Activated T-helper 1 cell treated with anti-CD3 and anti-CD28 coated beads, Interleukin-12 subunit alpha, Interleukin-12 subunit beta, Interleukin-2, Interleukin-4 antibody, amounts not matched to agents 30 ng/mL and 10 ng/mL and 1 ng/mL, durations not matched to agents 14 hours and 24 hours and 36 hours (primary cell): Measurements from ENCODE around the gene FMNL2. TPM values are rescaled to one million over a fixed set of nuclear protein-coding genes. Genes with fewer than 3 reads are reported as not detected.

ENCODE experiments used
- DNase-seq: peaks from one replicate; pipeline ENCODE4 v3.0.0; 2021; ENCODE audit warnings: low spot score
- H3K27ac Mint-ChIP-seq: one replicate; pipeline ENCODE4 v1.8.0; 2021; ENCODE audit warnings: mild to moderate bottlenecking, mixed read lengths
- H3K27me3 Mint-ChIP-seq: one replicate; pipeline ENCODE4 v1.8.0; 2022; ENCODE audit warnings: mild to moderate bottlenecking, moderate library complexity, mixed read lengths; ENCODE audit not compliant: insufficient read depth
- H3K36me3 Mint-ChIP-seq: one replicate; pipeline ENCODE4 v1.8.0; 2021; ENCODE audit warnings: low read depth, mixed read lengths
- H3K4me1 Mint-ChIP-seq: one replicate; pipeline ENCODE4 v1.8.0; 2021; ENCODE audit warnings: low read depth, mixed read lengths
- H3K4me3 Mint-ChIP-seq: one replicate; pipeline ENCODE4 v1.8.0; 2021; ENCODE audit warnings: mild to moderate bottlenecking, moderate library complexity, mixed read lengths
- H3K9me3 Mint-ChIP-seq: one replicate; pipeline ENCODE4 v1.8.0; 2021; ENCODE audit warnings: mixed read lengths
- intact Hi-C: fragments of 100-400 bp; cut with micrococcal nuclease; formaldehyde crosslinking; loops from one replicate; pipeline ENCODE4 v1.15.1; 2024
- total RNA-seq: library from RNA; stranded (reverse); gene quantifications from 2 replicates; pipeline ENCODE4 v1.2.3, GENCODE V29; 2022

FMNL2 gene
- total RNA-seq, 1 donor from 2014 or later, result 14.8 TPM

DNA sequence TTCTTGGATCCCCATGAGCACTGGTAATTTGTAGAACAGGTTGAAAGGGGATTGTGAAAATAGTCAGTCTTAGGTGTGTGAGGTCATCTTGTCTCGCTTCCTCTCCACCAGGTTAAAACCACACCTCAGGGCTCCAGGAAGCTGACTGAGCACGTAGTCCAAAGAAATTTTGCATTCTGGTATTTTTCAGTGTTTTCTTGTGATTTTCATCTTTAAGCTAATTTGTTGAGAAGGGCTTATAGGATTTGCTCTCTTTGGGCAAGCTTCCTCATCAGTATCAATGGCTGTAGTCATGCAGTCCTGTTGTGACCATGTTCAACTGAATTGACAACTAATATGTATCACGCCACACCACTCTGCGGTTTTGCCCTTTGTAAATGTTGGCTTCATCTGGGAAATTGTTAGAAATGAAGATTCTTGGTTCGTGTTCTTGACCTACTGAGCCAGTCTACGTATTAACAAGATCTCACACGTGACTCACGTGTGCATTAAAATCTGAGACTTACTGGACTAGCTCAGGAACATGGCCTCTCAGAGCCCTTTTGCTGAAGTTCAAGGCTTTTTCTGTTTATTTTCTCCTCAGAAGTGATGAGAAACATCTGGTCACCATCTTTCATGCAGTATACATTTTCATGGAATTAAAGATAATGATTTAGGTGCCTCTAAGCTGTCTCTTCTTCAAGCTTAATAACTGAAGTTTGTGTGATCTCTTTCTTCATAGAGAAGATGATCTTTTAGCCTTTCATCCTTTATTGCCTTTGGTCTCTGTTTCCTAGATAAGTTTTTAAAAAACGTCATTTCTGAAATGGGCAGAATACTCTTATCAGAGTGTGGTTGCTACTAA lies 32.8 kb downstream of the FMNL2 start:
- Mint-ChIP-seq H3K27me3 (no peaks in the 10 kb centered on the region), H3K4me3 (no peak overlapping the region), H3K36me3 (no peaks in the 10 kb centered on the region), H3K9me3 (no peaks in the 10 kb centered on the region), H3K4me1 (peaks cover 8% of the 10 kb centered on the region), H3K27ac (no peak overlapping the region)
- intact Hi-C loops, result no loop called here
- no peak for DNase-seq

DNA sequence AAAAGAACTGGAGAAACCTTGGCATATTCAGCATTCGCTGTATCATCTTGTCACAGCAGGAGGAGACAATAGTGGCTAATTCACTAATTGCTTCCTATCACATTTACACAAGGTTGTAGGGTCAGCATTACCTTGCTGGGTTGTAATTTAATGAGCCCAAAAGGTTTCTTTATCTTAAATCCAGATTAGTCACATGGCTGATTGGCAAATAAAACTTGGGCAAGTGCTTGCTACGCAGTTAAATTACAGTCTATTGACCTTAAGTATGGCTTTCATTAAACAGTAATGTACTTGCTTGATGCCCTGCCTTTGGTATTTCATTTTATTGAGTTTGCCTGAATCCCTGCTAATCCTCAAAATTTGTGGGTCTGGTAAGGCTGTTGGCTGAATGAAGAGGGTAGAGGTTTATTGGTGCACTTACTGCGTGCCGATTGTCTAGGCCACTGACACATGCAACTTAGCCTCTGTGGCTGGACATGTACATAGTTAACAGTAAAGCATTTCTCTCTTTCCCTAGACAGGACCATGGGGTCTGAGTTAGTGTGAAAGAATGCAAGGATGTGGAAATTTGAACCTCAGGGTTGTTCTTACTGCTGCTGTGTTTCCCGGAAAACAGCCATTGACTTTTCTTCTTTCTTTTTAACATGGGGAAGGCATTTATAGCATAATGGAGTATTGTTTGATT lies 34.3 kb downstream of the FMNL2 start:
- no peaks in the 10 kb centered on the region for H3K27me3 Mint-ChIP-seq
- H3K36me3 Mint-ChIP-seq, result no peaks in the 10 kb centered on the region
- no peaks in the 10 kb centered on the region for H3K9me3 Mint-ChIP-seq
- DNase-seq, result no peak
- H3K27ac Mint-ChIP-seq, result no peak overlapping the region
- intact Hi-C loops, result no loop called here
- peaks cover 8% of the 10 kb centered on the region for H3K4me1 Mint-ChIP-seq
- no peak overlapping the region for H3K4me3 Mint-ChIP-seq

DNA sequence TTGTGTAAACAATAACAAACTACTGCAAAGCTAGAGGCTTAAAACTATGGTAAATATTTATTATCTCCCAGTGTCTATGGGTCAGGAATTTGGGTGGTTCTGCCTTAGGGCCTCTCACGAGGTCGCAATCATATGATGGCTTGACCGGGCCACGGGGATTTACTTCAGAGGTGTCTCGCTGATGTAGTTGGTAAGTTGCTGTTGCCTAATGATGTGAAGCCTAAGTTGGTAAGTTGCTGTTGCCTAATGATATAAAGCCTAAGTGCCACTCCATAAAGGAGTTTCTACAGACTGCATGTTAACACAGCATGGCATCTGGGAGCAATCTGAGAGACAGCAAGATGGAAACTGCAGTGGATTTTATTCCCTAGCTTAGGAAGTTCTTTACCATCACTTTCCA lies 35.8 kb downstream of the FMNL2 start:
- Mint-ChIP-seq H3K4me3 (no peak overlapping the region), H3K27me3 (no peaks in the 10 kb centered on the region), H3K36me3 (no peaks in the 10 kb centered on the region), H3K27ac (no peak overlapping the region), H3K9me3 (no peaks in the 10 kb centered on the region), H3K4me1 (peaks cover 8% of the 10 kb centered on the region)
- DNase-seq, result no peak
- intact Hi-C loops, result no loop called here

DNA sequence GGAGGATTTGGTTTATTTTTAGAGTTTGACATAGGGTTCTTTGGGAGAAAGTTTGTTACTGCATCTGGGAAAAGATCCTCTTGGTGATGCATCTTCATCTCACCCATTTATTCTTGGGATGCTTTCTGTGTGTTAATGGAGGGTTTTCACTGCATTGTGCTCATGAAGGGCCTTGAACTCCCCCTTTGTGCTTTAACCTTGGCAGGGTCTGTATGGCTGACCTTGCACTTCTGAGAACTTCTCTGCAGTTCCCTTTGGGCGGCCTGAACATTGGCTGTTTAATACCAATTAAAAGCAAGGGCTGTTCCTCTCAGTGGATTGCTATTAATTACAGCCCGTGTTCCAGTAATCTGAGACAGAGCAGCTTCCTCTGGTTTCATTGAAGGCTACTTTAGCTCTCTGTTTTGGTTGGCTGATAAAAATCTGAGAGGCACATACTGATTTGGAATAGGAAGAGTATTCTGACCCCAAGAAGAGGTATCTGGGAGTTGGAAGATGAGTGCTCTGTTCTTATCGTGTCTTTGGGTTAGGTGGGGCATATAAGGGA lies 37.5 kb downstream of the FMNL2 start:
- Mint-ChIP-seq H3K27ac (no peak overlapping the region), H3K9me3 (no peaks in the 10 kb centered on the region), H3K4me1 (peaks cover 4% of the 10 kb centered on the region), H3K4me3 (no peak overlapping the region), H3K27me3 (peaks cover 7% of the 10 kb centered on the region), H3K36me3 (no peaks in the 10 kb centered on the region)
- intact Hi-C loops, result no loop called here
- no peak for DNase-seq

DNA sequence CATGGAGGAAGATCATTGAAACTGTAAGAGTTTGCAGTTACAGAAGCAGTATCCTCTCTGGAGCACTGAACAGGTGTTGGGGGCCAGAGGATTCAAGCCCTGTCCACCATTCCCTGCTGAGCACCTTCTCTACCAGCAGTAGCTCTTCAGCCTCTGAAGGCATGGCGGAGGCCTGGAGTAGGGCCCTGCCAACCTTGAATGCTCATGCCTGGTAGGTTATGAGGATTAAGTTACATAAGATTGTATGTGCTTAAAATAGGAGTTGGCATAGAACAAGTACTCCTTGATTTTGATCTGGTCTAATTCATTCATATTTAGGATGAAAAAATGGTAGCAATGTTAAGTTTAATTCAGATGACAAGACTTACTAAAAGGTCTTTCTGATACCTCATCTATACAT lies 40.2 kb downstream of the FMNL2 start:
- H3K27ac Mint-ChIP-seq, result no peak overlapping the region
- H3K4me3 Mint-ChIP-seq, result no peak overlapping the region
- intact Hi-C loops, result no loop called here
- H3K9me3 Mint-ChIP-seq, result no peaks in the 10 kb centered on the region
- peaks cover 7% of the 10 kb centered on the region for H3K27me3 Mint-ChIP-seq
- no peaks in the 10 kb centered on the region for H3K4me1 Mint-ChIP-seq
- no peaks in the 10 kb centered on the region for H3K36me3 Mint-ChIP-seq
- DNase-seq, result no peak

DNA sequence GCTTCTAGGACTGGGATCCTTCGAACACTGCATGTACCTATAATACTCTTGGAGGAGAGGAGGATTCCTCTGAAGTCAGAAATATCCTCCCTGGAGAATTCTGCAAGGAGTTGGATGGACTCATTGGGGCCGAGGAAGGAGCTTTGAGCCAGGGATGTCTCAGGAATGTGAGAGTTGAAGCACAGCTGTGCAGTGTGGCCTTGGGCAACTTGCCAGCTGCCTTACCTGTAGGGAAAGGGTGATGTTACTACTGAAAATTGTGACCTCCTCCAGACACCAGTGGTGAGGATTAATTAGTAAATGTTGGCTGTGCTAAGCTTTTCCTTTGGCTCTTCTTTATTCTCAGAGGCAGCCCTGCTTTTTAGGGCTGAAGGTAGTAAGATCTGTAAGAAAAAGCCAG lies 41.4 kb downstream of the FMNL2 start:
- Mint-ChIP-seq H3K27me3 (peaks cover 7% of the 10 kb centered on the region), H3K4me3 (no peak overlapping the region), H3K4me1 (no peaks in the 10 kb centered on the region), H3K27ac (no peak overlapping the region), H3K36me3 (no peaks in the 10 kb centered on the region), H3K9me3 (no peaks in the 10 kb centered on the region)
- DNase-seq, result no peak
- intact Hi-C loops, result no loop called here

DNA sequence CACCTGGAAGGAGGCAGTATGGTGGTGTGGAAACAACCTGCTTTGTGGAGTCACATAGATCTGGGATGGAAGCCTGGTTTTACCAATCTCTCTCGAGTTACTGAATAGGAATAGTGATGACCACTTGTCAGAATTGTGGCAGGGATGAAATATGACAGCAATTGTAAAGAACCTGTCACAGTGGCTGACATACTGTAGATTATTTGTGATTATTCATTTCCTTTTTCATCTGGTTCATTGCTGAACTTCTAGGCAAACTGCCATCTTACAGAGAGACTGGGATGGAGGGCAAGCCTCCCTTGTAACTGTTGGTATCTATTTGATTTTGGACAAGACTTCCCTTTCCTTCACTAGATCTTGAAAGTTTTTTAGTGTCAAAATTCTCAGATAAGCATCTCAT lies 42.0 kb downstream of the FMNL2 start:
- Mint-ChIP-seq H3K27me3 (peaks cover 7% of the 10 kb centered on the region), H3K36me3 (no peaks in the 10 kb centered on the region), H3K9me3 (no peaks in the 10 kb centered on the region), H3K4me1 (no peaks in the 10 kb centered on the region), H3K27ac (no peak overlapping the region), H3K4me3 (no peak overlapping the region)
- intact Hi-C loops, result no loop called here
- no peak for DNase-seq

DNA sequence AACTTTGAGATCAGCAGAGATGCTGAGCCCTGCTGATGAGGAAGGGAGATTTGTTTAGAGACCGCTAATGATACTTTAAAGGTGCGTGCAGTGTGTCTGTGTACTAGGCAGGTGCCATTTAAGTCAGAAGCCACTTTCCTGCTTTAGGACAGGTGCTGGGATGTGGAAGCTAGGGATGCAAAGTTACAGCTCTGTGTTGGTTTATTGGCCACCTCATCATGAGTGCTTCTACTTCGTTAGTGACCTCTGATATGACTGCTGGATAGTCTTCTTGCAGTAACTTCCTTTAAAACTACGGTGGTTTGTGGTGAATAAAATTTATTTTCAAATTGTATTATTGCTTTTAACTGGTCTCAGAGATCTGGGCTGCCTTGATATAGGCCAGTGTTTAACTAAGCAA lies 44.1 kb downstream of the FMNL2 start:
- DNase-seq, result no peak
- peaks cover 7% of the 10 kb centered on the region for H3K27me3 Mint-ChIP-seq
- H3K27ac Mint-ChIP-seq, result no peak overlapping the region
- intact Hi-C loops, result no loop called here
- H3K9me3 Mint-ChIP-seq, result no peaks in the 10 kb centered on the region
- no peaks in the 10 kb centered on the region for H3K4me1 Mint-ChIP-seq
- no peak overlapping the region for H3K4me3 Mint-ChIP-seq
- no peaks in the 10 kb centered on the region for H3K36me3 Mint-ChIP-seq

DNA sequence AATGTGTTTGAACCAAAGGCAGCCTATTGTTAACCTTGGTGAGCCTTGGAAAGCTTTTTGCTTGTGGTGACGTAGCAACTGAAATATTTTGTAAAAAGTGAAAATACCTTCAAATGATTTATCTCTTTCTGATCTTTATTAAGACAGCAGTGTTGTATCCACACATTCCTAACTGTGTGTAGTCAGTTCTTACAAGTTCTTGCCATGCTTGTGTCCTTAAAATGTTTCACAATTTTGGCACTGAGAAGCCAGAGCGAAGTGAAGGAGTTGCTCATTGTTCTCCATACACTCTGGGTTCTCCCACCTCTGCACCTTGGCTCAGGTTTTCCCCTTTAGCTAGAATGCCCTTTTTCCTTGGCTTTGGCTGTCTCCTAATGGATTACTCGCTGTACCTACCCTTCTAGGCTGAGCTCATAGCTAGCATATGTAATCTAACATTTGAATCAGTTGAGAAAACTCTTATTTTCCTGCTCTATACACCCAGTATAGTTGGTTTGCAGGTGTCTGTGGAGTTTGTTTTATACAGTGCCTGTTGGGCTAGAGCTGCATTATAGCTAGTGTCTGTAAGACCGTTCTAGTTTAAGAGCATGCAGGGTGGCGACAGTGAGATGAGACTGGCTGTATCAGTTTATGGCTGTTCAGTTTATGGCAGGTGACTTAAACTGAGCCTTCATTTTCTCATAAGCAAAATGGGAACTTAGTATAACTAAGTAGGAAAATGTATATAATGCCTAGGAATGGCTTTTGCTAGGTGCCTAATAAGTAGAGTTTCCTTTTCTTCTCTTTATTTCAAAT lies 45.5 kb downstream of the FMNL2 start:
- H3K36me3 Mint-ChIP-seq, result no peaks in the 10 kb centered on the region
- peaks cover 7% of the 10 kb centered on the region for H3K27me3 Mint-ChIP-seq
- no peak for DNase-seq
- no peaks in the 10 kb centered on the region for H3K9me3 Mint-ChIP-seq
- no peak overlapping the region for H3K4me3 Mint-ChIP-seq
- no peak overlapping the region for H3K27ac Mint-ChIP-seq
- H3K4me1 Mint-ChIP-seq, result no peaks in the 10 kb centered on the region
- intact Hi-C loops, result no loop called here

DNA sequence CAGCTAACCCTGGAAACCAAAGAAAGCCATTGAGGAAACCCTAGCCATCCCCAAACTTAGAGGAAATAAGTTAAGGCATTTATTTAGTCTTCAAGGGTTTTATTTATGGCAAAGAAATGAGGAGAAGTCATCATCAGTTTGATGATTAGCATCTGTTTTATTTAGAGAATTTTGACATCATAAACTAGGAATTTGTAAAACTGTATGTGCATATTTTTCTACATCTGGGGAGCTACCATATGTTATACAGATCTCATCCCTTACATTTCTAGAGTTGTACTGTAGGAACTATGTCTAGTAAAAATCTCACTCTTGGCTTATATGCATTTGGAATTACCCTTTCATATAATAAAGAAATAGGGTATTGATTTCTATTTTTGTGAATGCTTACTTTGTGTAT lies 48.7 kb downstream of the FMNL2 start:
- intact Hi-C loops, result no loop called here
- Mint-ChIP-seq H3K4me3 (no peak overlapping the region), H3K27me3 (no peaks in the 10 kb centered on the region)

DNA sequence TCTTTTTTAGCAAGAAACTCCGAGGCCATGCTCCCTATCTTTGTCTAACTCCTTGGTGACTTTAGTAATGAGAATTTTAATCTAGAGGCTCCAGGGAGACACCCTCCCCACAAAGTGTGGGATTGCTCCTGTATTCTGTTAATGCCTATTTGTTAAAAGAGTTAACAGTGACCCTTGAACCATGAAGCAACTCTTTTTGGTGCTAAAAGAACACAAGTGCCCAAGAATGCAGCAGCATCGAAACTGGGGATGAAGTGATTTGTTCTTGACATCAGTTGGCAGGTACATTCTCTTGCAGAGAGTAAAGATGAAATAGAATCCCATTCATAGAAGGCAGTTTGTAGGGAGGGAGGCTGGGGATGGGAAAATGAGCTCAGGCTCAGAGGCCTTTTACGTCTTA lies 50.0 kb downstream of the FMNL2 start:
- Mint-ChIP-seq H3K9me3 (no peaks in the 10 kb centered on the region), H3K27me3 (no peaks in the 10 kb centered on the region), H3K4me3 (no peak overlapping the region), H3K4me1 (no peaks in the 10 kb centered on the region), H3K27ac (no peak overlapping the region), H3K36me3 (peaks cover 2% of the 10 kb centered on the region)
- DNase-seq, result no peak
- intact Hi-C loops, result no loop called here

More for the DNA sequence above, 48.7 kb downstream of the FMNL2 start:
- Mint-ChIP-seq H3K27ac (no peak overlapping the region), H3K9me3 (no peaks in the 10 kb centered on the region), H3K4me1 (no peaks in the 10 kb centered on the region), H3K36me3 (no peaks in the 10 kb centered on the region)
- no peak for DNase-seq

DNA sequence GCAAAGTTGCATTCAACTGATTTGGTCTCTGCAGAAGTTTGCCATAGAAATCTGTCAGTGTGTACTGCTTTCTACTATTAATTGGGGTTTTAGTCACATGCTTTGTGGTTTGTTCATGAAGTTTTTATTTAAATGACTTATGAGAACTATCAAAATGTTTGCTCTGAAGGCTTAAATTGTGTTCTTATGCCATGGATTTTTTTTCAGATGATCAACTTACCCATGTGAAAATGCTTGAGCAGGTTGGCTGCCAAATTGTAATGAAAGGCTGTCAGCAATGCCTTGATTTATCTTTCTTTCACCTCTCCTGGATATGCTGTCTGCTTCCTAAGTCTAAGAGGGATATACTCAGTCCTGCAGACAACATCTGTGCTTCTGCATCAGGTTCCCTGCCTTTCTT lies 50.7 kb downstream of the FMNL2 start:
- intact Hi-C loops, result no loop called here
- Mint-ChIP-seq H3K9me3 (no peaks in the 10 kb centered on the region), H3K27me3 (no peaks in the 10 kb centered on the region), H3K27ac (no peak overlapping the region), H3K4me1 (no peaks in the 10 kb centered on the region), H3K36me3 (peaks cover 2% of the 10 kb centered on the region), H3K4me3 (no peak overlapping the region)
- DNase-seq, result no peak

DNA sequence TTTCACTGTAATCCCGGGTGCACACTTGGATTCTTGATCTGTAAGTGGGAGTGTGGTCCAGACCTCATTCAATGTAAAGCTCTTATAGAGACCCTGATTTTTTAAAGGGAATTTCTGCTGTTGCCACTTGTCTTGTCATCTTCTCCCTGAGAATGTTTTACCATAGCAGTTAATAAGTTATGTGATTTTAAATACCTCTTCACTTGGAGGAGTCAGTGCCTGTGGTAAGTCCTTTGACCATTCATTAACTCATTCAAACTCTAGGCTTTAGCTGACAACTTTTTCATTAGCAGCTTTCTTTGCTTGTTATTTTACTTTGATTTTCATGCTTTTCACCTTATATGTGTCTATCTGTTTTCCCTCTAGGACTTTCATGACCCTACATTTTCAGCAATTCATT lies 51.3 kb downstream of the FMNL2 start:
- H3K27me3 Mint-ChIP-seq, result no peaks in the 10 kb centered on the region
- no peaks in the 10 kb centered on the region for H3K9me3 Mint-ChIP-seq
- intact Hi-C loops, result no loop called here
- DNase-seq, result no peak
- no peaks in the 10 kb centered on the region for H3K4me1 Mint-ChIP-seq
- H3K36me3 Mint-ChIP-seq, result peaks cover 2% of the 10 kb centered on the region
- no peak overlapping the region for H3K4me3 Mint-ChIP-seq
- H3K27ac Mint-ChIP-seq, result no peak overlapping the region
